Ishikawa (cell line): Measurements from ENCODE around the gene STPG1.

Source experiments
- CEBPB ChIP-seq: IDR thresholded peaks from 2 replicates; pipeline ENCODE4 v1.6.1; 2012
- CREB1 ChIP-seq: IDR thresholded peaks from 2 replicates; pipeline ENCODE4 v1.6.1; 2012; ENCODE audit warnings: low read depth
- EGR1 ChIP-seq: IDR thresholded peaks from 2 replicates; pipeline ENCODE4 v1.6.1; 2012
- EP300 ChIP-seq: IDR thresholded peaks from 2 replicates; pipeline ENCODE4 v1.6.1; 2012; ENCODE audit warnings: borderline replicate concordance
- FOXM1 ChIP-seq: IDR thresholded peaks from 2 replicates; pipeline ENCODE4 v1.6.1; 2012; ENCODE audit warnings: low read depth, borderline replicate concordance
- NFIC ChIP-seq: IDR thresholded peaks from 2 replicates; pipeline ENCODE4 v1.6.1; 2012
- RAD21 ChIP-seq: IDR thresholded peaks from 2 replicates; pipeline ENCODE4 v1.6.1; 2012; ENCODE audit warnings: low read depth
- TAF1 ChIP-seq: IDR thresholded peaks from 2 replicates; pipeline ENCODE4 v1.6.1; 2012; ENCODE audit warnings: low read depth, mild to moderate bottlenecking
- TCF12 ChIP-seq: IDR thresholded peaks from 2 replicates; pipeline ENCODE4 v1.6.1; 2012; ENCODE audit warnings: low read depth
- TEAD4 ChIP-seq: IDR thresholded peaks from 2 replicates; pipeline ENCODE4 v1.6.1; 2012
- YY1 ChIP-seq: IDR thresholded peaks from 2 replicates; pipeline ENCODE4 v1.6.1; 2012; ENCODE audit warnings: low read depth
- ZBTB7A ChIP-seq: IDR thresholded peaks from 2 replicates; pipeline ENCODE4 v1.6.1; 2012; ENCODE audit warnings: low read depth
- TF ChIP-seq, protein P1 (sequence below): IDR thresholded peaks from 2 replicates; pipeline ENCODE4 v1.6.1; 2012
- TF ChIP-seq, protein P2 (sequence below): IDR thresholded peaks from 2 replicates; pipeline ENCODE4 v1.6.1; 2012; ENCODE audit warnings: low read depth, mild to moderate bottlenecking
- TF ChIP-seq, protein P3 (sequence below): IDR thresholded peaks from 2 replicates; pipeline ENCODE4 v1.6.1; 2012

The STPG1 gene

DNA sequence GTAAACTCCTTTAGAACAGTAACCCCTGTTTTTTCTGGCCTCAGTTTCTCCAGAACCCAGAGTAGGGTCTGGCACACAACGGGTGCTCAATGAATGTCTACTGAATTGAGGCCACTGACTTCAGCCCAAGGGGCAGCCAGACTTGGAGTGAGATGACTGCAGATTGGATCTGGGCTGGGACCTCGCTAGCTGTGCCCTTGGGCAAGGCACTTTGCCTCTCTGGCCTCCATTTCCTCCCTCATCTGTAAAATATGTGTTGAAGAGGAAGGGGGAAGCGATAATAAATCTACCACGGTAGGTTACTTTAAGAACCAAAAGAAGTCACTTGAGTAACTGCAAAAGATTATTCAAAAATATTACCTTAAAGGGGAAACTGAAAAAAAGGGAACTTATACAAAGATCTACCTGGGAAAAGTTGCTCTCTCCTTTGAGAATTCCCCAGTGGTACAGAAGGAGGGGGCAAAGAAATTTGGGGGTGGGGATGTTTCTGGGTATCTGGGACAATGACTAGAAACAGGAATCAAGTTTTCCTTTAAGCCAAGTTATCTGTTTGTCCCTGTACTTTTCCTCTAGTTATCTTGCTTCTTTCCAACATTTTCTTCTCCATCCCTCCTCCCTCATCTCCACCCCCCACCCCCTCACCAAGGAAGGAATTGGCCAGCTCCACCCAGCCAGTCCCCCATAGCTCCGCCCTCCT lies 94.8 kb downstream of the STPG1 start:
- TF ChIP-seq CREB1 (no peak), ZBTB7A (no peak), TEAD4 (no peak)
- TF ChIP-seq, protein P1, sequence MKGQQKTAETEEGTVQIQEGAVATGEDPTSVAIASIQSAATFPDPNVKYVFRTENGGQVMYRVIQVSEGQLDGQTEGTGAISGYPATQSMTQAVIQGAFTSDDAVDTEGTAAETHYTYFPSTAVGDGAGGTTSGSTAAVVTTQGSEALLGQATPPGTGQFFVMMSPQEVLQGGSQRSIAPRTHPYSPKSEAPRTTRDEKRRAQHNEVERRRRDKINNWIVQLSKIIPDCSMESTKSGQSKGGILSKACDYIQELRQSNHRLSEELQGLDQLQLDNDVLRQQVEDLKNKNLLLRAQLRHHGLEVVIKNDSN = no peak

DNA sequence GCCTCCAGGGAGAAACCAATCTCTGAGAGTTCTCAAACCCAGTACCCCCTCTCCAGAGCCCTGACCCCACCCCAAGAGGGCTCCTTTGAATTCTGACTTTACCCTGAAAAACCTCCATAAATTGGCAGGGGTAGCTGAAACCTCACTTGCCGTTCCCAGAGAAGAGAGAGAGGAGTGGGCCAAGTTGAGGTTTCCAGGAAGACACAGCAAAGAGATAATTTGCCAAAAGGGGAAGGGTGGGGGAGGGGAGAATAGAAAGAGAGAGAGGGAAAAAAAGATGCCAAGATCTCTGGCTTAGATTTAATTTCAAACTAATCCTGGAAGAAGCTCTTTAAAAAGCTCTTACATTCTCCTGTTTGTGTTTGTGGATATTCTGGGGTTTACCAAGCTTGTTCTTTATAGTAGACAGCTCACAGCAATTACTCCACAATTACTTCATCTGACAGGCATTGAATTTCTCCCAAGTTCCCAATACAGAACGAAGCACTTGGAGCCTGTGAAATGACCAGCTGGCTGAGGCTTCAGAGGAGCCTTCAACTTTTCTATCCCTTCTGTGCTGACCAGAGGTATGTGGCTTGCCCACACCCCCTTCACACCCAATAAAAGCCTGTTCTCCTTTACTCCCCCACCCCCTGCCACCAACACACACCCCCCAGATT lies 95.5 kb downstream of the STPG1 start:
- TF ChIP-seq ZBTB7A (no peak), EP300 (no peak), CREB1 (no peak), YY1 (no peak), EGR1 (no peak), NFIC (no peak), FOXM1 (no peak), CEBPB (no peak), RAD21 (no peak), TEAD4 (no peak), TCF12 (no peak), TAF1 (no peak)
- TF ChIP-seq, protein P1 = no peak
- TF ChIP-seq, protein P2, sequence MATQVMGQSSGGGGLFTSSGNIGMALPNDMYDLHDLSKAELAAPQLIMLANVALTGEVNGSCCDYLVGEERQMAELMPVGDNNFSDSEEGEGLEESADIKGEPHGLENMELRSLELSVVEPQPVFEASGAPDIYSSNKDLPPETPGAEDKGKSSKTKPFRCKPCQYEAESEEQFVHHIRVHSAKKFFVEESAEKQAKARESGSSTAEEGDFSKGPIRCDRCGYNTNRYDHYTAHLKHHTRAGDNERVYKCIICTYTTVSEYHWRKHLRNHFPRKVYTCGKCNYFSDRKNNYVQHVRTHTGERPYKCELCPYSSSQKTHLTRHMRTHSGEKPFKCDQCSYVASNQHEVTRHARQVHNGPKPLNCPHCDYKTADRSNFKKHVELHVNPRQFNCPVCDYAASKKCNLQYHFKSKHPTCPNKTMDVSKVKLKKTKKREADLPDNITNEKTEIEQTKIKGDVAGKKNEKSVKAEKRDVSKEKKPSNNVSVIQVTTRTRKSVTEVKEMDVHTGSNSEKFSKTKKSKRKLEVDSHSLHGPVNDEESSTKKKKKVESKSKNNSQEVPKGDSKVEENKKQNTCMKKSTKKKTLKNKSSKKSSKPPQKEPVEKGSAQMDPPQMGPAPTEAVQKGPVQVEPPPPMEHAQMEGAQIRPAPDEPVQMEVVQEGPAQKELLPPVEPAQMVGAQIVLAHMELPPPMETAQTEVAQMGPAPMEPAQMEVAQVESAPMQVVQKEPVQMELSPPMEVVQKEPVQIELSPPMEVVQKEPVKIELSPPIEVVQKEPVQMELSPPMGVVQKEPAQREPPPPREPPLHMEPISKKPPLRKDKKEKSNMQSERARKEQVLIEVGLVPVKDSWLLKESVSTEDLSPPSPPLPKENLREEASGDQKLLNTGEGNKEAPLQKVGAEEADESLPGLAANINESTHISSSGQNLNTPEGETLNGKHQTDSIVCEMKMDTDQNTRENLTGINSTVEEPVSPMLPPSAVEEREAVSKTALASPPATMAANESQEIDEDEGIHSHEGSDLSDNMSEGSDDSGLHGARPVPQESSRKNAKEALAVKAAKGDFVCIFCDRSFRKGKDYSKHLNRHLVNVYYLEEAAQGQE = no peak
- TF ChIP-seq, protein P3, sequence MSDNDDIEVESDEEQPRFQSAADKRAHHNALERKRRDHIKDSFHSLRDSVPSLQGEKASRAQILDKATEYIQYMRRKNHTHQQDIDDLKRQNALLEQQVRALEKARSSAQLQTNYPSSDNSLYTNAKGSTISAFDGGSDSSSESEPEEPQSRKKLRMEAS = no peak

DNA sequence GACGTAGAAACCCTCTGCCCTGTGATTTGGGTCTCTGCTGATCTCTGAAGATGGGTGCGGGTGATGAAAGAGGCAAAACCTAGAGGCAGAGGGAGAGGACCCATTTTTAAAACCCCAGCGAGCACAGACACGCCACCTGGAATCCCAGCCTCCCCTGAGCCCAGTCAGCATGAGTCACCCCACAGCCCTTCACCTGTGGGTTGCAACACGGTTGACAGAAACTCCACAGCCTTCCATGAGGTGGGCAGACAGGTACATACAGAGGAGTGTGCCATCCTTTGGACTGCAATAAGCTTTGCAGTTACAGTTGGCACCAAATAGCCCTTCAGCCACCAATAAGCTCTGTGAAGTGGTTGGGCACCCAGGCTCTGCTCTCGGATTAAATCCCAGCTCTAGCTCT lies 96.5 kb downstream of the STPG1 start:
- TF ChIP-seq NFIC (no peak), RAD21 (no peak)
- TF ChIP-seq, protein P2 = no peak

DNA sequence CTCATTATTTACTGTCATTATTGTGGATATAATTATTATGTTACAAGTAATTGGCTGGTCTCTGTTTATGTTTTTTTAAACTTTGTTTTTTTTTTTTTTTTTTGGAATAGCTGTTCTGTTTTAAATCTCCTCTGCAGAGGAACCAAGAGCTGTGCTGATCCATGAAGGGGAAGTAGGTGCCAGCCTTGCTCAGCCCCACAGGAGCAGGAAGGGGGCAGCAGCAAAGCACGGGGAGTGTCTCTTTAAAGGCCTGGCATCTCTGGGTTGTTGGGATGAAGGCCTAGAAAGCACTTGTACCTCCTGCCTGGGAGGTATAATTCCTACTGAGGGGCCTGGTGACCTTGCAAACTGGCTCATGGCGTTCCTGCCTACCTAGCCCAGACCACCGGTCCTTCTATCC lies 96.9 kb downstream of the STPG1 start:
- TF ChIP-seq, protein P2 = no peak
- TF ChIP-seq CEBPB (no peak), NFIC (no peak), TEAD4 (no peak), TCF12 (no peak), EGR1 (no peak)
- TF ChIP-seq, protein P1 = no peak

DNA sequence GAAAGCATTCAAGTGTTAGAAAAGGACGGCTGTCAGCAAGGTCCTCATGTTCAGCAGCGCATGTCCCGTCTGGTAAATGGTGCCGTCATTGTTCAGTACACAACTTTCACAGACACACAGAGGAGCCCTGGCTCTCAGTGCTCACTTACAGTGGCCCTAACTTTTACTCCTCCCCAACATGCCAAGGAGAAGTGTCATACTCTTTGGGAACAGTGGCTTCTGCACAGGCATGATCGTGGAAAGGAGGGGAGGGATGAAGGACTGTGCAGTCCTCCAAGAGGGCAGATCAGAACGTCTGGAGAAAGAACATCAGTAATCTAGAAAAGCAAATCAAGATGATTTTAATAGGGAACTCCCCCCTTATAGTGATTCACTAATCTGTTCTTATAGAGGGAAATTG lies 98.2 kb downstream of the STPG1 start:
- no peak for TF ChIP-seq CEBPB
